Measurements from ENCODE around the gene CD28. TPM values are rescaled to one million over a fixed set of nuclear protein-coding genes. Genes with fewer than 3 reads are reported as not detected.

The CD28 gene
- total and polyA plus RNA-seq, 2 donors from 2014 or later: 0.37 to 4.7 TPM

DNA sequence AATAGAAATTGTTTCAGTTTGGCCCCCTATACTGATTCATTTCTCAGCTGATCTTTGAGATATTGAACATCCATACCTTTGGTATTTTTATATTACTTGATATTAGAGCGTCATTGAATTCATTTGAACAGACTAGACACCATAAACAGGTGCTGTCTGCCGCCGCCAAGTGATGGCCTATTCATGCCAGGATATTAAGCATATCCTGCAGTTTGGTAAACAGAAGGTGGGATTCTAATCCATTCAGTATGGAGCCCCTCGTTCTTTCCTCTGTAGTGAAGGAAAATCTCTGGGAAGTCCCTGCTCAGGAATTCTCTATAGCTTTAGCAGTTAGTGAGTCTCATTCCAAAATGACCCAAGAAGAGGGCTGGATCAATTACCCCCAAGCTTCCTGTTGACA, 23.0 kb upstream of the CD28 start:
- H3K9me3 ChIP-seq (ENCODE audit: control insufficient read depth in 2 of 3, insufficient read depth in 1 of 3, low read length in 3 of 3): no peaks in the 10 kb centered on the region
- no peaks in the 10 kb centered on the region for H3K27me3 ChIP-seq (ENCODE audit: control insufficient read depth, insufficient read depth, low read length)
- H3K9ac ChIP-seq (ENCODE audit: low read length in 3 of 3): no peak overlapping the region
- peaks cover 0 to 26% (median 20%) of the 10 kb centered on the region in 3 donors for H3K4me1 ChIP-seq (ENCODE audit: control insufficient read depth in 2 of 3, insufficient read depth in 2 of 3, low read depth in 1 of 3, low read length in 3 of 3)
- H3K4me3 ChIP-seq (ENCODE audit: low read length in 3 of 3): no peak overlapping the region
- peak overlapping the region; percentile 30 to 76 for H3K27ac ChIP-seq (ENCODE audit: low read depth in 2 of 2, low read length in 2 of 2)
- FAIRE-seq (no peak), DNase-seq (no peak)
- H3K36me3 ChIP-seq (ENCODE audit: control insufficient read depth in 2 of 3, insufficient read depth in 3 of 3, low read length in 3 of 3): no peaks in the 10 kb centered on the region
- intact Hi-C loops (cut with DNase I): no loop called here
- TF ChIP-seq, protein P1, sequence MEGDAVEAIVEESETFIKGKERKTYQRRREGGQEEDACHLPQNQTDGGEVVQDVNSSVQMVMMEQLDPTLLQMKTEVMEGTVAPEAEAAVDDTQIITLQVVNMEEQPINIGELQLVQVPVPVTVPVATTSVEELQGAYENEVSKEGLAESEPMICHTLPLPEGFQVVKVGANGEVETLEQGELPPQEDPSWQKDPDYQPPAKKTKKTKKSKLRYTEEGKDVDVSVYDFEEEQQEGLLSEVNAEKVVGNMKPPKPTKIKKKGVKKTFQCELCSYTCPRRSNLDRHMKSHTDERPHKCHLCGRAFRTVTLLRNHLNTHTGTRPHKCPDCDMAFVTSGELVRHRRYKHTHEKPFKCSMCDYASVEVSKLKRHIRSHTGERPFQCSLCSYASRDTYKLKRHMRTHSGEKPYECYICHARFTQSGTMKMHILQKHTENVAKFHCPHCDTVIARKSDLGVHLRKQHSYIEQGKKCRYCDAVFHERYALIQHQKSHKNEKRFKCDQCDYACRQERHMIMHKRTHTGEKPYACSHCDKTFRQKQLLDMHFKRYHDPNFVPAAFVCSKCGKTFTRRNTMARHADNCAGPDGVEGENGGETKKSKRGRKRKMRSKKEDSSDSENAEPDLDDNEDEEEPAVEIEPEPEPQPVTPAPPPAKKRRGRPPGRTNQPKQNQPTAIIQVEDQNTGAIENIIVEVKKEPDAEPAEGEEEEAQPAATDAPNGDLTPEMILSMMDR (IDR thresholded peaks at IDR 0.05; ENCODE audit: borderline replicate concordance, extremely low read depth, insufficient read depth): no peak

DNA sequence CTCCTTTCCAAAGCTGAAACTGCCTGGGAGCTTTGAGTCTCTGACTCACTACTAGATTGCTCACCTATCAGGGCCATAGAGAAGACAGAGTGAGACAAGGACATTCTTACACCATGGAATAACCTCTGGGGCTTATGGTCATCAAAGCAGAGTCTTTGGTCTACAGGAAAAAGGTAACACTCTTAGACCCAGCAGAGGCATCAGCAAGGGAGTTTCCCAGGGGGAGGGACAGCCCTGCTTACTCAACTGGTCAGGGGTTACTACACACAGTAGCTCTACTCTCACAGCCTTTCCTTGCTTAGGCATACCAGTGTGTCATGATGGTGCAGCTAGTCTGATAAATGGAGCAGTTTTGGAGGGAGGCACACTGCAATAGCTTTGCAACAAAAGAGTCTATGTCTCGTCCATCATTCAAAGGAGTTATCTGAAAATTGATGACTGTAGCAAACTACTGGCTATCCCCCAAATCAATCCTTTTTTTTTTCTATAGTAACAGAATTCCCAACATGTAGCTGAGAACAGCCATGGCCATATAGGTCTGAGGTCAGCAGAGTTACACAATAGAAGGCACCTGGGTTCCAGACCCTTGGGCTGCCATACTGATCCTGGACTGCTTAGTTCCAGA, 22.4 kb upstream of the CD28 start:
- H3K4me1 ChIP-seq (ENCODE audit: control insufficient read depth in 2 of 3, insufficient read depth in 2 of 3, low read depth in 1 of 3, low read length in 3 of 3): peaks cover 0 to 26% (median 20%) of the 10 kb centered on the region in 3 donors
- DNase-seq (no peak), FAIRE-seq (no peak)
- H3K27me3 ChIP-seq (ENCODE audit: control insufficient read depth, insufficient read depth, low read length): no peaks in the 10 kb centered on the region
- no peak overlapping the region for H3K4me3 ChIP-seq (ENCODE audit: low read length in 3 of 3)
- no peaks in the 10 kb centered on the region for H3K9me3 ChIP-seq (ENCODE audit: control insufficient read depth in 2 of 3, insufficient read depth in 1 of 3, low read length in 3 of 3)
- no peaks in the 10 kb centered on the region for H3K36me3 ChIP-seq (ENCODE audit: control insufficient read depth in 2 of 3, insufficient read depth in 3 of 3, low read length in 3 of 3)
- TF ChIP-seq, protein P1 (IDR thresholded peaks at IDR 0.05; ENCODE audit: borderline replicate concordance, extremely low read depth, insufficient read depth): no peak
- H3K9ac ChIP-seq (ENCODE audit: low read length in 3 of 3): no peak overlapping the region
- H3K27ac ChIP-seq (ENCODE audit: low read depth in 2 of 2, low read length in 2 of 2): peak overlapping the region; percentile 65 to 76
- intact Hi-C loops (cut with DNase I): no loop called here

DNA sequence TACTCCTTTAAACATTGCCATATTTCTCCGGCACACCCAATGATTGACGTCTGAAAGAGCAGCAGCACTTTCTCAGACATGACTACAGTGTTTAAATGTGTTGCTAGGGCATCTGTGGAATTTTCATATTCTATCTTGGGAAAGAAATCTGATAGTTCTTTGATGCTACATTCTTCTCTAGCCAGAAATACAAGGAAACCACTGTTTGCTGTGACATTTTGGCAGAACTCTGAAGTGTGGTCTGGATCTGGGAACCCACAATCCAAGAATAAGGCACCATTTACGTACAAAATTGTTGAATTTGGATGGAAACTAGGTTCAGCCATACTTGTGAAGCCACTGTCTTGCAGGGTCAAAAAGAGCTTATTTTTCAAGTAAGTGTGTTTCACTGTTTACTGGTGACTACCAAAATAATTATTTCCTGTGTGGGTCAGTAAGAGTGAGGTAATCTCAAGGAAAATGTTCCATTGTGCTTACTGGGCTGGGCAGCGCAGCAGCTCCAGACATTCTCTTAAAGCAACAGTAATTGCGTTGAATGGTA, 21.3 kb upstream of the CD28 start:
- no peaks in the 10 kb centered on the region for H3K36me3 ChIP-seq (ENCODE audit: control insufficient read depth in 2 of 3, insufficient read depth in 3 of 3, low read length in 3 of 3)
- no peak for FAIRE-seq
- no peaks in the 10 kb centered on the region for H3K27me3 ChIP-seq (ENCODE audit: control insufficient read depth, insufficient read depth, low read length)
- H3K9me3 ChIP-seq (ENCODE audit: control insufficient read depth in 2 of 3, insufficient read depth in 1 of 3, low read length in 3 of 3): no peaks in the 10 kb centered on the region
- peak overlapping the region; percentile 82 for H3K27ac ChIP-seq (ENCODE audit: low read depth in 2 of 2, low read length in 2 of 2)
- DNase-seq: peak in 1 of 5 donors; percentile 47
- peaks cover 3 to 30% (median 22%) of the 10 kb centered on the region in 3 donors for H3K4me1 ChIP-seq (ENCODE audit: control insufficient read depth in 2 of 3, insufficient read depth in 2 of 3, low read depth in 1 of 3, low read length in 3 of 3)
- no peak overlapping the region for H3K4me3 ChIP-seq (ENCODE audit: low read length in 3 of 3)
- H3K9ac ChIP-seq (ENCODE audit: low read length in 3 of 3): peak overlapping the region in 1 of 3 donors; percentile 29
- TF ChIP-seq, protein P1 (IDR thresholded peaks at IDR 0.05; ENCODE audit: borderline replicate concordance, extremely low read depth, insufficient read depth): no peak
- intact Hi-C loops (cut with DNase I): no loop called here

All from kidney (tissue), 14 donors.